ENCODE measurements around the gene MTX1.
"Not testable (repeated sequence)": the region's sequence is repeated elsewhere in the genome, so short reads cannot be mapped to it uniquely, and the experiment has no call there.

The MTX1 gene, protein sequence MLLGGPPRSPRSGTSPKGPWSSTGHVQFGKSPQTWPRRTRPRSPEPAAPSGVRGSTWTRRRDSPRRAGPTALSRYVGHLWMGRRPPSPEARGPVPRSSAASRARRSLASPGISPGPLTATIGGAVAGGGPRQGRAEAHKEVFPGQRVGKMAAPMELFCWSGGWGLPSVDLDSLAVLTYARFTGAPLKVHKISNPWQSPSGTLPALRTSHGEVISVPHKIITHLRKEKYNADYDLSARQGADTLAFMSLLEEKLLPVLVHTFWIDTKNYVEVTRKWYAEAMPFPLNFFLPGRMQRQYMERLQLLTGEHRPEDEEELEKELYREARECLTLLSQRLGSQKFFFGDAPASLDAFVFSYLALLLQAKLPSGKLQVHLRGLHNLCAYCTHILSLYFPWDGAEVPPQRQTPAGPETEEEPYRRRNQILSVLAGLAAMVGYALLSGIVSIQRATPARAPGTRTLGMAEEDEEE

DNA sequence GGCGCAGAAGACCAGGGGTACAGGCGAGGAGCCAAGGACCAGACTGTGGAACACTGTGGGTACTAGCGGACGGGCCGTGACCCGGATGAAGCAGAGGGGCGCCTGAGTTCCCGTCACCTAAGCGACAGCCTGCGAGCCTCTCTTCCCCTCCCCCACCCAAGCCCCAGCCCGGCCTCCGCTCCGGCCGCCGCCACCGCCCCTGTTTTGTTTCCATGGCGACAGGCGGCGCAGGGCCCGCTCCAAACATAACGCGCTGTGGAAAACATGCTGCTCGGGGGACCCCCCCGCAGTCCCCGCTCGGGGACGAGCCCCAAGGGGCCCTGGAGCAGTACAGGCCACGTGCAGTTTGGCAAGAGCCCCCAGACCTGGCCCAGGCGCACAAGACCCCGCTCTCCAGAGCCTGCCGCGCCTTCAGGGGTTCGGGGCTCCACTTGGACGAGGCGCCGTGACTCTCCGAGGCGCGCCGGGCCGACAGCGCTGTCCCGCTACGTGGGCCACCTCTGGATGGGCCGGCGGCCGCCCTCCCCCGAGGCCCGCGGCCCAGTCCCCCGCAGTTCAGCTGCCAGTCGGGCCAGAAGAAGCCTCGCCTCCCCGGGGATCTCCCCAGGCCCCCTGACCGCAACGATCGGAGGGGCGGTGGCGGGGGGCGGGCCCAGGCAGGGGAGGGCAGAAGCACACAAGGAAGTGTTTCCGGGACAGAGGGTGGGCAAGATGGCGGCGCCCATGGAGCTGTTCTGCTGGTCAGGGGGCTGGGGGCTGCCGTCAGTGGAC lies at the start of gene MTX1:
TSS of gene MTX1 (plus strand) at position 155 of the 771 bp plus-strand sequence. CDS start at position 265, 110 bp downstream.
- peak; percentile 77 for DNase-seq

DNA sequence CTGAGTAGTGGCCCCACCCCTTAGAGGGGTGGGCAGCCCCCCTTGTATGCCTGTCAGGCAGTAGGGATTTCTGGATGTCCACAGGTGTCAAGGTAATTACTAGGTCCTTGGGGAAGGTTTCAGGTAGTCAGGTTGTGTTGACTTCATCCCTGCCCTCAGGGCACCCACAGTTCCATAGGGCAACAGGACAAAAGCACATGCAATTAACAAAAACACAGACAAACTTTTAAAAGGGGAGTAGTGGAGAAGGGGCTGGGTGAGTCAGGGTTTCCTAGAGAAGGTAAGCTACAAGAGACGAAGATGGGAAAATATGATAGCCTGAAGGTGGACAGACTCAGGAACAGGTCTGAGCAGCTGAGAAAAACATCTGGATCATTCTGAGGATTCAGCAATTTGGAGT lies 49.5 kb upstream of the MTX1 start:
- DNase-seq = no peak

- no peak for DNase-seq
These were observed 48.4 kb upstream of the MTX1 start for GRCh38 chr1:155160128-155160527.

- not testable (repeated sequence) for DNase-seq
These were observed 45.9 kb upstream of the MTX1 start for GRCh38 chr1:155162631-155163030.

GRCh38 chr1:155163785-155164184 lies 44.7 kb upstream of the MTX1 start:
- not testable (repeated sequence) for DNase-seq

DNA sequence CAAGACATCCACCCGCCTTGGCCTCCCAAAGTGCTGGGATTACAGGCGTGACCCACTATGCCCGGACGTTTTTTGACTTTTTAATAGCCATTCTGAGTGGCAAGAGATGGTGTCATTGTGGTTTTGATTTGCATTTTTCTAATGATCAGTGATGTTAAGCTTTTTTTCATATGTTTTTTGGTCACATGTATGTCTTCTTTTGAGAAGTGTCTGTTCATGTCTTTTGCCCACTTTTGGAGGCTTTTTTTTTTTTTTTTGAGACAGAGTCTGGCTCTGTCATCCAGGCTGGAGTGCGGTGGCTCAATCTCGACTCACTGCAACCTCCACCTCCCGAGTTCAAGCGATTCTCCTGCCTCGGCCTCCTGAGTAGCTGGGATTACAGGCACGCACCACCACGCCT lies 43.9 kb upstream of the MTX1 start:
- not testable (repeated sequence) for DNase-seq

DNA sequence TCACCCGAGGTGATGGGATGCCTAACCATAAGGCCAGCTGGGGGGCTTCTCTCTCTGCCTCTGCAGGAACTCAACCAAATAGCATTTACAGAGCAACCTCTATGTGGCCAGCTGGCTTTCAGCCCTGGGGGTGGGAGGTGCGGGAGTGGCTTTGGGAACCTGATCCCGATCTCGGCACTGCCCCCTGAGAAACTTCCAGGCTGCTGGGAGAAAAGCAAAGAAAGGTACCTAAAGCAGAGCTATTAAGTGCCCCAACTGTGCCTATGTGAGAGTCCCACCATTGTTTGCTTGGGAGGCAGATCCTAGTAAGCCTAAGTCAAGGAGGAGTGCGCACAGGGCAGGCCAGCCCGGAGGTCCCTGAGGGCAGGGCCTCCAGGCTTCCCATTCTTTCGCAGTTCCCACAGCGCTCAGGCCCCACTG lies 42.4 kb upstream of the MTX1 start:
- DNase-seq = no peak

- DNase-seq = no peak
These were observed 41.9 kb upstream of the MTX1 start for GRCh38 chr1:155166471-155167165.

GRCh38 chr1:155167166-155168104 lies 41.1 kb upstream of the MTX1 start:
- DNase-seq = peak; percentile 77

DNA sequence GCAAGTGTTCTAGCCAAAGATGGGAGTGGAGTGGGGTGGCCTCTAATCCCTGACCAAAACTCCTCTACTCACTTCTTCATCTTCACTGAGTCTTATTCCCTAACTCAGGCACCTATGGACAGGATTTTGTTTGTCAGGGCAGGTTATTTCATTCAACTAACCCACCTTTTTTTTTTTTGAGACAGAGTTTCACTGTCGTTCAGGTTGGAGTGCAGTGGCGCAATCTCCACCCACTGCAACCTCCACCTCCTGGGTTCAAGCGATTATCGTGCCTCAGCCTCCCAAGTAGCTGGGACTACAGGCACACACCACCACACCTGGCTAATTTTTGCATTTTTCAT lies 40.4 kb upstream of the MTX1 start:
- DNase-seq = not testable (repeated sequence)

DNA sequence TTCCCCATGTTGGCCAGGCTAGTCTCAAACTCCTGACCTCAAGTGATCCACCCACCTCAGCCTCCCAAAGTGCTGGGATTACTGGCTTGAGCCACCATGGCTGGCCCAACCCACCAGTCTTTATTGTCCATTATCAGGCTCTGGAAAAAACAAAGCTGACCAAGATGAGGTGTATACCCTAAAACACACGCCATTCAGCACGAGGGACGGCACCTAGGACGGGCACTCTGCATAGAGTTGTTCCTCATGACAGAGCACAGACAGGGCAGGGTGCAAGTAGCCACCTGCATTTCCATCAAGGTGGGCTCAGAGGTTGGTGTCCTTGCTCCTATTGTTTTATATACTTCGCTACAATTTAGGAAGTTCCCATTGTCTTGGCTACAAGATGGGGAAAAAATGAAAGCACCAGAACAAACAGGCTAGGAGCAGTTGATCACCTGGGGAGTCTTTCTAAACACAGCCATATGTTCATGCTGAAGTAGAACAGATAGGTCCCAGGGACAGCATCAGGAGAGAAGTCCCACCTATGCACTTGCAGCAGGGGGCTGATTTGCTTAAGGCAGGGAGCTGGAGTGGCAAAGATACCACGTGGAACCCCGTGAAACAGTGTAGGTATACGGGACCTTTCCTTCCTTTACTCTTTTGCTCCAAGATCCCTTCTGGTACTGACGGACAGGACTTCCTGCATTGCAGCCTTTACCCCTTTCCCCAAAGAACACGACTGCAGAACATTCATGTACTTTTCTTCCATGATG lies 39.9 kb upstream of the MTX1 start:
- no peak for DNase-seq

DNA sequence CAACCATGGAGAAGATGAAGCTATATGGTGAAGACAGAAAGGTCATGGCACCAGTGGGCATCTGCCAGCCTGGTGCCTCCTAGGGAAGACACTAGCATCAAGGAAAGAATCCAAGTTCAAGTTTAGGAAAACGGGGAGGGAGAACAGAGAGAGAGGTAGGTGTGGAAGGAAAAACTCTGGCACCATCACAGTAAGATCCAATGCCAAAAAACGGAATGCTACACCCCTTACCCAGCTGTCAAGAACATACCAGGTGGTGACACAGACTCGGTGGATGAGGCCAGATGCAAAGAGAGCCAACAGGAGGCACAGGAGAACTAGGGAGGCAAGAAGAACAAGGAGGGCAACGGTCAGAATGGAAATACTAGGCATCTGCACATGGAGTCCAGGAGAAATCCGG lies 39.0 kb upstream of the MTX1 start:
- DNase-seq = no peak

DNA sequence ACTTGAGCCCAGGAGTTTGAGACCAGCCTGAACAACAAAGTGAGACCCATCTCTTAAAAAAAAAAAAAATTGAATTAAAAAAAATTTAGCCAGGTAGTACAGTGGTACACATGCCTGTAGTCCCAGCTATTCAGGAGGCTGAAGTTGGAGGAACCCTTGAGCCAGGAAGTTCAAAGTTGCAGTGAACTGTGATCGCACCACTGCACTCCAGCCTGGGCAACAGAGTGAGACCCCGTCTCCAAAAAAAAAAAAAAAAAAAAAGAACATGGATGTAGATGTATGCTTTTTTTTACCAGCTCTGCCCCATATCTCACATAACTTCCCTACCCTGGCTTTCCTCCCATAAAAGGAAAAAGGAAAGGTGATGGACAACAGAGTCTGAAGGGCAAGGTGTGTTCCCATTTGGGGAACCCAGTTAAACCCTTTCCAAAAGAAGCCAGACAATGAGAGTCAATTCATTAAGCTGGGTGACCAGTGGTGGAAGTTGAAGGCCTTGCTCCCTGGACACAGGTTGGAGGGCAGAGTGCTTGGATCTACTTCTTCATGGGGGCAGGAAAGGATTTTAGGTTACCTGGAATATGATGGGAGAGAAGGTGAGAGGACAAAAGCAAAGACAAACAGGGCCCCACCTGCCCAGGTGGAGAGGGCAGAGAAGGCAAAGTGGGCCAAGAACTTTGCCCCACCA lies 38.3 kb upstream of the MTX1 start:
- no peak for DNase-seq

- no peak for DNase-seq
These were observed 37.7 kb upstream of the MTX1 start for GRCh38 chr1:155170806-155171205.

GRCh38 chr1:155171836-155172731 lies 36.4 kb upstream of the MTX1 start:
- DNase-seq = no peak

DNA sequence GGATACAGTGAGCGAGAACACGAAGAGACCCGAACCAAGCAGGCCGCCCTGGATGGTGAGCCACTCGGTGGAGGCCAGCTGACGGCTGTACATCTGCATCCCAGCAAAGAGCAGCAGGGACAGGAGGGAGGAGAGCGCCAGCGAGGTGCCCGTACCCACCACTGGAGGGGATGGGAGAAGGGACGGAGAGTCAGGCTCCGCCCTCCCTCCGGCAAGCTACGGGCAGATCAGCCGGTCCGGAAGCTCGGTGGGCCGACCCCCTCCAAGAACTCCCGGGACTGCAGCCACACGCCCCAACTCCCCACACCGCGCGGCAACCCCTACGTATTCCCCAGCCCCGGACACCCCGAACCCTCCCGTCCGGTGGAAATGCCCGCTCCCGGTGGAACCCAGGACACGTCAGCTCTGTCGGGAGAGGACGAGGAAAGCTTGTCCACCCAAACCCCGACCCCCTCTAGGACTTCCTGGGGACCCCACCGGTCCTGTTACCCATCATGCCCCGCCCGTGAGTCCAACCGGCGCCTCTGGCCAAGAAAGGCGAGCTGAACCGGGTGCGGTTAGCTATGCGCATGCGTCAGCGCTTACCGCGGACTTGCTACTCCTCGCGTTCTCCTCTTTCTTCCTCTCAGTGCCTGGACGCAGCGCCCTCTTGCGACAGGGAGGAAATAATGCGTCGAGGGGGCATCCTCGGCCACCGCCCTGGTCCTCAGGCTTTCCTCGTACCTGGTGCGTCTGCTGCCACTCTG lies 35.6 kb upstream of the MTX1 start, which contains the start of gene KRTCAP2:
TSS of gene KRTCAP2 (minus strand) at position 573 of the 746 bp plus-strand sequence. CDS start at position 493, 80 bp downstream.
- peak; percentile 93 for DNase-seq

DNA sequence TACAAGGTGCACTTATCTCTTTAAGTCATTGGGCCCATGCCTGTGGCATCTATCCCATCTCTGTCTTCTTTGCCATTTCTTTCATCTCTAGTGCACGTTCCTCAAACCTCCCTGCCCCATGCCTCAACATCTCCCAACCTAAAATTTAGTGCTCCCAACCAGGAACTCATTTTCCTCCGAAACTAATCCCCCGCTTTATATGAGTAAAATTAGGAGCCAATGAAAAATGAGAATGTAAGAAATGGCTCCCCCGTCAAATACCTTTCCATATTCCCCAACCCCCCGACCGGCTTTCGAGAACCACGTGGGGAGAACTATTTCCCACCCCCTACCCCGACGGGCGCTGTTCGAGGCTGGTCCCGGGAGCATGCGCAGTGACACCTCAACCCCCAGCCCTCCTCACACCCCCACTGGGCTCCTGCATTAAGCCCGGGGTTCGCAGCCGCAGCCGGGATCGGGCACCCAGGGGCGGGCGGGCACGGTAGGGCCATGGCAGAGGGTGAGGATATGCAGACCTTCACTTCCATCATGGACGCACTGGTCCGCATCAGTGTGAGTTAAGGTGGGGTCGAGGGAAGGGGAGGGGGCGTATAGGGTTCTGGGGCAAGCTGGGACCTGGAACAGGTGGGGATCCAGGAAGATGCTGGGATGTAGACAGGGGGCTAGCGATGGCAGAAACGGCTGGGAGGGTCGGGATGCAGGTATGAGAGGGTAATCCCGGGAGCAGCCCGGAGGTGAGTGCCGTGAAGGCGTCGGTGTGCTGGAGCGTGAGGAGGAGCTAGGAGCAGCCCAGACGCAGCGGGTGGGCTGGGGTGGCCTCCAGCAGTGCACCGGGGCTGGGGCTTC lies 34.8 kb upstream of the MTX1 start, which contains the start of gene TRIM46:
TSS of gene TRIM46 (plus strand) at position 372 of the 846 bp plus-strand sequence. CDS start at position 490, 118 bp downstream.
- peak; percentile 65 for DNase-seq
